Central memory CD4-positive, alpha-beta T cell (primary cell): Measurements from ENCODE around the gene ATCAY.
"Not testable (repeated sequence)": the region's sequence is repeated elsewhere in the genome, so short reads cannot be mapped to it uniquely, and the experiment has no call there.

Experiments used
- DNase-seq: peaks from one replicate; pipeline ENCODE4 v3.0.0; 2022

ATCAY gene

GRCh38 chr19:3904233-3904632 is 23.7 kb downstream of the ATCAY start:
- no peak for DNase-seq

GRCh38 chr19:3907626-3908265 is 27.3 kb downstream of the ATCAY start:
- DNase-seq = no peak

- no peak for DNase-seq
Measured at GRCh38 chr19:3908266-3909054, 28.0 kb downstream of the ATCAY start.

- no peak for DNase-seq
Measured at GRCh38 chr19:3910105-3910504, 29.6 kb downstream of the ATCAY start.

- no peak for DNase-seq
Measured at GRCh38 chr19:3914199-3914598, 33.7 kb downstream of the ATCAY start.

GRCh38 chr19:3916033-3916432 is 35.5 kb downstream of the ATCAY start:
- no peak for DNase-seq

GRCh38 chr19:3919793-3920192 is 39.3 kb downstream of the ATCAY start:
- DNase-seq = no peak

GRCh38 chr19:3923096-3923758 is 42.7 kb downstream of the ATCAY start:
- no peak for DNase-seq

GRCh38 chr19:3923912-3924311 is 43.4 kb downstream of the ATCAY start:
- no peak for DNase-seq

- no peak for DNase-seq
Measured at GRCh38 chr19:3931041-3931440, 50.6 kb downstream of the ATCAY start.

GRCh38 chr19:3932931-3933810 is 52.7 kb downstream of the ATCAY start, which contains the start of gene NMRK2:
Gene NMRK2 (plus strand): TSS chr19:3933069. CDS start chr19:3933672, 603 bp downstream.
- no peak for DNase-seq

GRCh38 chr19:3936506-3937442 is 56.3 kb downstream of the ATCAY start:
- DNase-seq = no peak

- not testable (repeated sequence) for DNase-seq
Measured at GRCh38 chr19:3938300-3938950, 57.9 kb downstream of the ATCAY start.

GRCh38 chr19:3942790-3943409 is 62.4 kb downstream of the ATCAY start:
- no peak for DNase-seq

- DNase-seq = no peak
Measured at GRCh38 chr19:3944018-3944721, 63.7 kb downstream of the ATCAY start.

GRCh38 chr19:3945838-3946237 is 65.4 kb downstream of the ATCAY start:
- no peak for DNase-seq

- not testable (repeated sequence) for DNase-seq
Measured at GRCh38 chr19:3947316-3947933, 66.9 kb downstream of the ATCAY start.

GRCh38 chr19:3949294-3949693 is 68.8 kb downstream of the ATCAY start:
- DNase-seq = no peak
